Activated naive CD8-positive, alpha-beta T cell (primary cell): Measurements from ENCODE around the gene TNIP3.

Experiments used
- H3K27ac Mint-ChIP-seq: one replicate; pipeline ENCODE4 v1.8.0; 2021; ENCODE audit warnings: mixed read lengths
- H3K27me3 Mint-ChIP-seq: one replicate; pipeline ENCODE4 v1.8.0; 2021; ENCODE audit warnings: mixed read lengths
- H3K36me3 Mint-ChIP-seq: one replicate; pipeline ENCODE4 v1.8.0; 2021; ENCODE audit warnings: mixed read lengths
- H3K4me1 Mint-ChIP-seq: one replicate; pipeline ENCODE4 v1.8.0; 2021; ENCODE audit warnings: low read depth, mixed read lengths
- H3K4me3 Mint-ChIP-seq: one replicate; pipeline ENCODE4 v1.8.0; 2021; ENCODE audit warnings: mild to moderate bottlenecking, mixed read lengths
- H3K9me3 Mint-ChIP-seq: one replicate; pipeline ENCODE4 v1.8.0; 2021; ENCODE audit warnings: low read depth, mixed read lengths

Gene TNIP3

GRCh38 chr4:121094297-121094966, 69.7 kb downstream of the TNIP3 start:
- Mint-ChIP-seq H3K4me1 (no peaks in the 10 kb centered on the region), H3K4me3 (no peak overlapping the region), H3K36me3 (no peaks in the 10 kb centered on the region), H3K27me3 (no peaks in the 10 kb centered on the region), H3K27ac (no peak overlapping the region), H3K9me3 (no peaks in the 10 kb centered on the region)

DNA sequence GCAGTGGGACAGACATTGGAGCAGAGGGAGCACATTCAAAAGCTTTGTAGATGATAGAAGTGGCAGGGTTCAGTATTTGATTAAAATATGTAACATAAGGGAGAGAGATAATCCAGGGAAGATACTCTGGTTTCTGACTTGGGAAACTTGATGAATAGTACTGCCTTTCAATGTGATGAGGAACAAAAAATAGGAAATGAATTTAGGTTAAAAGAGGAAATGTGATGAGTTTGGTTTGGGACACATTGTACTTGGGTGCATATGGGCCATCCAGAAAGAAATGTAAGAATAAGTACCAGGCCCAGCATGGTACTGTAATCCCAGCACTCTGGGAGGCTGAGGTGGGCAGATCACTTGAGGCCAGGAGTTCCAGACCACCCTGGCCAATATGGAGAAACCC, 70.9 kb downstream of the TNIP3 start:
- H3K36me3 Mint-ChIP-seq, result no peaks in the 10 kb centered on the region
- H3K9me3 Mint-ChIP-seq, result no peaks in the 10 kb centered on the region
- H3K4me3 Mint-ChIP-seq, result no peak overlapping the region
- H3K27me3 Mint-ChIP-seq, result no peaks in the 10 kb centered on the region
- no peak overlapping the region for H3K27ac Mint-ChIP-seq
- no peaks in the 10 kb centered on the region for H3K4me1 Mint-ChIP-seq

DNA sequence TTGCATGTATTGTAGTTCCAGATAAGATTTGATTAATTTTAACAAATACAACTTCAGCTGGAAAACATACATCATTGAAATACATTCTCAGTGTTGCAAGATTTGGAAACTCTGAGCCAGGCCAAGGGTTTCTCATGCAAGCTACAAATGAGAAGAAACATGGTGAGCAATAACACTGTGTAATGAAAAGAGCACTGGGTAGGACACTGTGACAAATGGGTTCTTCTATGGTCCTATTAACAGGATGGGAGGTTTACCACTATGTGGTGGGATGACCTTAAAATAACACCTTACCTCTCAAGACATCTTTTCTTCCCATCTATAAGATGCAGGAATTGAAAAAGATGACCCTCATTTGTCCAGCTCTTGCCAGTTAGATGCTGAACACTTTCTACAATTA, 72.2 kb downstream of the TNIP3 start:
- H3K27me3 Mint-ChIP-seq, result no peaks in the 10 kb centered on the region
- H3K4me1 Mint-ChIP-seq, result no peaks in the 10 kb centered on the region
- no peaks in the 10 kb centered on the region for H3K36me3 Mint-ChIP-seq
- no peaks in the 10 kb centered on the region for H3K9me3 Mint-ChIP-seq
- H3K27ac Mint-ChIP-seq, result no peak overlapping the region
- no peak overlapping the region for H3K4me3 Mint-ChIP-seq

DNA sequence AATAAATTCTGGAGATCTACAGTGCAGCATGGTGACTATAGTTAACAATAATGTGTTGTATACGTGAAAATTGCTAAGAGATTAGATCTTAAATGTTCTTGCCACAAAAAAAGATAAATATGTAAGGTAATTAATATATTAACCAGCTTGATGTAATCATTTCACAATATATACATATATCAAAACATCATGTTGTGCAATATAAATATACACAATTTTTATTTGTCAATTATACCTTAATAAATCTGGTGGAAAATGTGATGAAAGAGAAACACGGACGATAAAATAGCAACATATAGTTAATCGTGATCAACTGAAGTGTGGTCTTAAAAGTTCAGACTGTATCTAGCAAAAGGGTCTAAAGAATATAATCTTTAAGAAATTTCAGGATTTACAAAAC, 75.3 kb downstream of the TNIP3 start:
- no peaks in the 10 kb centered on the region for H3K27me3 Mint-ChIP-seq
- H3K4me3 Mint-ChIP-seq, result no peak overlapping the region
- no peaks in the 10 kb centered on the region for H3K36me3 Mint-ChIP-seq
- no peak overlapping the region for H3K27ac Mint-ChIP-seq
- H3K9me3 Mint-ChIP-seq, result no peaks in the 10 kb centered on the region
- no peaks in the 10 kb centered on the region for H3K4me1 Mint-ChIP-seq
